ENCODE results near the gene TCEANC2.

Gene TCEANC2

GRCh38 chr1:54126271-54126815 lies 72.9 kb downstream of the TCEANC2 start:
- TF ChIP-seq CTCF (conservative IDR thresholded peaks at IDR 0.05): no peak
- H3K27ac ChIP-seq: no peak overlapping the region

- no peak for TF ChIP-seq CTCF (conservative IDR thresholded peaks at IDR 0.05)
Observed at GRCh38 chr1:54127594-54128300, 74.3 kb downstream of the TCEANC2 start.

GRCh38 chr1:54129858-54130257 lies 76.5 kb downstream of the TCEANC2 start:
- TF ChIP-seq CTCF (conservative IDR thresholded peaks at IDR 0.05): no peak
- H3K27ac ChIP-seq: no peak overlapping the region

More at GRCh38 chr1:54127594-54128300, 74.3 kb downstream of the TCEANC2 start:
- no peak overlapping the region for H3K27ac ChIP-seq

- TF ChIP-seq CTCF (conservative IDR thresholded peaks at IDR 0.05): no peak
- H3K27ac ChIP-seq: no peak overlapping the region
Observed at GRCh38 chr1:54131419-54131818, 78.0 kb downstream of the TCEANC2 start.

- TF ChIP-seq CTCF (conservative IDR thresholded peaks at IDR 0.05): no peak
- H3K27ac ChIP-seq: no peak overlapping the region
Observed at GRCh38 chr1:54132495-54132894, 79.1 kb downstream of the TCEANC2 start.

GRCh38 chr1:54134295-54134694 lies 80.9 kb downstream of the TCEANC2 start:
- H3K27ac ChIP-seq: no peak overlapping the region
- TF ChIP-seq CTCF (conservative IDR thresholded peaks at IDR 0.05): no peak

- peak overlapping the region; percentile 69; the same call in 1 of the 2 replicates for H3K27ac ChIP-seq
- TF ChIP-seq CTCF (conservative IDR thresholded peaks at IDR 0.05): no peak
Observed at GRCh38 chr1:54135436-54136120, 82.2 kb downstream of the TCEANC2 start.
